IgD-negative memory B cell (primary cell): ENCODE data around the gene MBNL2. TPM values are rescaled to one million over a fixed set of nuclear protein-coding genes. Genes with fewer than 3 reads are reported as not detected.

Source experiments
- H3K27ac Mint-ChIP-seq, 3 donors: one replicate each; pipeline ENCODE4 v1.8.0; 2020 to 2022; ENCODE audit warnings: mild to moderate bottlenecking in 3 of 3, mixed read lengths in 3 of 3, moderate library complexity in 1 of 3
- H3K27me3 Mint-ChIP-seq: one replicate; pipeline ENCODE4 v1.8.0; 2021; ENCODE audit warnings: mixed read lengths
- H3K36me3 Mint-ChIP-seq: one replicate; pipeline ENCODE4 v1.8.0; 2020; ENCODE audit warnings: mild to moderate bottlenecking, mixed read lengths
- H3K4me1 Mint-ChIP-seq, 3 donors: one replicate each; pipeline ENCODE4 v1.8.0; 2020 to 2022; ENCODE audit warnings: mixed read lengths in 3 of 3, mild to moderate bottlenecking in 1 of 3
- H3K4me3 Mint-ChIP-seq, 4 donors: one replicate each; pipeline ENCODE4 v1.8.0; 2020 to 2022; ENCODE audit warnings: mild to moderate bottlenecking in 4 of 4, mixed read lengths in 4 of 4, moderate library complexity in 3 of 4
- H3K9me3 Mint-ChIP-seq, 3 donors: one replicate each; pipeline ENCODE4 v1.8.0; 2020 to 2021; ENCODE audit warnings: mixed read lengths in 3 of 3, mild to moderate bottlenecking in 1 of 3
- polyA plus RNA-seq: library from polyadenylated mRNA; unstranded; fragments of 300-500 nt; fragmentation: Illumina TruSeq; gene quantifications from one replicate; pipeline ENCODE4 v1.2.3, GENCODE V29; 2021

Gene MBNL2
- polyA plus RNA-seq, 1 donor from 2014 or later, result 15.9 TPM

- H3K4me1 Mint-ChIP-seq, result peaks cover 7 to 23% (median 18%) of the 10 kb centered on the region in 3 donors
- peak overlapping the region in 1 of 4 donors; percentile 59 for H3K4me3 Mint-ChIP-seq
- no peak overlapping the region for H3K27ac Mint-ChIP-seq
- peaks cover 0 to 2% (median 0%) of the 10 kb centered on the region in 3 donors for H3K9me3 Mint-ChIP-seq
- no peaks in the 10 kb centered on the region for H3K27me3 Mint-ChIP-seq
- H3K36me3 Mint-ChIP-seq, result peaks cover 10% of the 10 kb centered on the region
These were observed 164.8 kb downstream of the MBNL2 start for GRCh38 chr13:97386801-97387484.

- peaks cover 0 to 2% (median 0%) of the 10 kb centered on the region in 3 donors for H3K9me3 Mint-ChIP-seq
- peaks cover 10% of the 10 kb centered on the region for H3K36me3 Mint-ChIP-seq
- H3K4me3 Mint-ChIP-seq, result peak overlapping the region in 1 of 4 donors; percentile 59
- no peaks in the 10 kb centered on the region for H3K27me3 Mint-ChIP-seq
- H3K27ac Mint-ChIP-seq, result no peak overlapping the region
- peaks cover 7 to 23% (median 18%) of the 10 kb centered on the region in 3 donors for H3K4me1 Mint-ChIP-seq
These were observed 165.3 kb downstream of the MBNL2 start for GRCh38 chr13:97387485-97387839.

- H3K36me3 Mint-ChIP-seq, result peaks cover 7% of the 10 kb centered on the region
- no peak overlapping the region for H3K27ac Mint-ChIP-seq
- peaks cover 0 to 2% (median 0%) of the 10 kb centered on the region in 3 donors for H3K9me3 Mint-ChIP-seq
- H3K4me3 Mint-ChIP-seq, result no peak overlapping the region
- no peaks in the 10 kb centered on the region for H3K27me3 Mint-ChIP-seq
- peaks cover 7 to 22% (median 18%) of the 10 kb centered on the region in 3 donors for H3K4me1 Mint-ChIP-seq
These were observed 165.8 kb downstream of the MBNL2 start for GRCh38 chr13:97387890-97388289.

GRCh38 chr13:97388373-97388772, 166.2 kb downstream of the MBNL2 start:
- Mint-ChIP-seq H3K4me1 (peaks cover 7 to 22% (median 18%) of the 10 kb centered on the region in 3 donors), H3K36me3 (peaks cover 7% of the 10 kb centered on the region), H3K27me3 (no peaks in the 10 kb centered on the region), H3K4me3 (no peak overlapping the region), H3K9me3 (peaks cover 0 to 2% (median 0%) of the 10 kb centered on the region in 3 donors), H3K27ac (peak overlapping the region in 1 of 3 donors; percentile 22)

- Mint-ChIP-seq H3K27ac (no peak overlapping the region), H3K27me3 (no peaks in the 10 kb centered on the region), H3K36me3 (peaks cover 7% of the 10 kb centered on the region), H3K4me3 (no peak overlapping the region), H3K4me1 (peaks cover 6 to 18% (median 17%) of the 10 kb centered on the region in 3 donors), H3K9me3 (peaks cover 0 to under 1% (median 0%) of the 10 kb centered on the region in 3 donors)
These were observed 168.9 kb downstream of the MBNL2 start for GRCh38 chr13:97390941-97391600.

GRCh38 chr13:97392020-97392419, 169.9 kb downstream of the MBNL2 start:
- Mint-ChIP-seq H3K27me3 (no peaks in the 10 kb centered on the region), H3K9me3 (no peaks in the 10 kb centered on the region), H3K4me3 (no peak overlapping the region), H3K27ac (no peak overlapping the region), H3K36me3 (no peaks in the 10 kb centered on the region), H3K4me1 (peaks cover 3 to 11% (median 10%) of the 10 kb centered on the region in 3 donors)

- Mint-ChIP-seq H3K36me3 (no peaks in the 10 kb centered on the region), H3K4me3 (no peak overlapping the region), H3K27ac (no peak overlapping the region), H3K9me3 (no peaks in the 10 kb centered on the region), H3K27me3 (no peaks in the 10 kb centered on the region), H3K4me1 (no peaks in the 10 kb centered on the region)
These were observed 172.4 kb downstream of the MBNL2 start for GRCh38 chr13:97394542-97394941.

GRCh38 chr13:97395447-97396136, 173.5 kb downstream of the MBNL2 start:
- H3K4me3 Mint-ChIP-seq, result no peak overlapping the region
- no peaks in the 10 kb centered on the region for H3K36me3 Mint-ChIP-seq
- peaks cover 0 to 2% (median 0%) of the 10 kb centered on the region in 3 donors for H3K9me3 Mint-ChIP-seq
- no peaks in the 10 kb centered on the region for H3K4me1 Mint-ChIP-seq
- H3K27ac Mint-ChIP-seq, result no peak overlapping the region
- no peaks in the 10 kb centered on the region for H3K27me3 Mint-ChIP-seq

- H3K36me3 Mint-ChIP-seq, result peaks cover under 1% of the 10 kb centered on the region
- peaks cover 2 to 11% (median 6%) of the 10 kb centered on the region in 3 donors for H3K9me3 Mint-ChIP-seq
- no peak overlapping the region for H3K4me3 Mint-ChIP-seq
- no peak overlapping the region for H3K27ac Mint-ChIP-seq
- H3K27me3 Mint-ChIP-seq, result no peaks in the 10 kb centered on the region
- no peaks in the 10 kb centered on the region for H3K4me1 Mint-ChIP-seq
These were observed 175.1 kb downstream of the MBNL2 start for GRCh38 chr13:97397267-97397666.

GRCh38 chr13:97401421-97401820, 179.3 kb downstream of the MBNL2 start:
- H3K27ac Mint-ChIP-seq, result no peak overlapping the region
- H3K4me1 Mint-ChIP-seq, result no peaks in the 10 kb centered on the region
- H3K36me3 Mint-ChIP-seq, result peaks cover 6% of the 10 kb centered on the region
- H3K4me3 Mint-ChIP-seq, result no peak overlapping the region
- peaks cover 3% of the 10 kb centered on the region for H3K27me3 Mint-ChIP-seq
- peaks cover 4 to 13% (median 6%) of the 10 kb centered on the region in 3 donors for H3K9me3 Mint-ChIP-seq

GRCh38 chr13:97403893-97404750, 182.0 kb downstream of the MBNL2 start:
- peaks cover 7% of the 10 kb centered on the region for H3K36me3 Mint-ChIP-seq
- peaks cover 3% of the 10 kb centered on the region for H3K27me3 Mint-ChIP-seq
- no peaks in the 10 kb centered on the region for H3K4me1 Mint-ChIP-seq
- H3K4me3 Mint-ChIP-seq, result no peak overlapping the region
- H3K27ac Mint-ChIP-seq, result no peak overlapping the region
- peaks cover 4 to 20% (median 8%) of the 10 kb centered on the region in 3 donors for H3K9me3 Mint-ChIP-seq

- H3K4me3 Mint-ChIP-seq, result no peak overlapping the region
- H3K36me3 Mint-ChIP-seq, result peaks cover 4% of the 10 kb centered on the region
- no peak overlapping the region for H3K27ac Mint-ChIP-seq
- peaks cover 0 to 9% (median 3%) of the 10 kb centered on the region in 3 donors for H3K9me3 Mint-ChIP-seq
- H3K4me1 Mint-ChIP-seq, result no peaks in the 10 kb centered on the region
- peaks cover 3% of the 10 kb centered on the region for H3K27me3 Mint-ChIP-seq
These were observed 185.4 kb downstream of the MBNL2 start for GRCh38 chr13:97407540-97407939.

GRCh38 chr13:97408938-97409337, 186.8 kb downstream of the MBNL2 start:
- no peak overlapping the region for H3K4me3 Mint-ChIP-seq
- no peaks in the 10 kb centered on the region for H3K4me1 Mint-ChIP-seq
- peaks cover 0 to 9% (median 3%) of the 10 kb centered on the region in 3 donors for H3K9me3 Mint-ChIP-seq
- peaks cover 4% of the 10 kb centered on the region for H3K36me3 Mint-ChIP-seq
- peaks cover 6% of the 10 kb centered on the region for H3K27me3 Mint-ChIP-seq
- H3K27ac Mint-ChIP-seq, result no peak overlapping the region

GRCh38 chr13:97411984-97412383, 189.9 kb downstream of the MBNL2 start:
- H3K4me1 Mint-ChIP-seq, result no peaks in the 10 kb centered on the region
- peaks cover 0 to 4% (median 3%) of the 10 kb centered on the region in 3 donors for H3K9me3 Mint-ChIP-seq
- no peak overlapping the region for H3K27ac Mint-ChIP-seq
- peaks cover 1% of the 10 kb centered on the region for H3K36me3 Mint-ChIP-seq
- no peak overlapping the region for H3K4me3 Mint-ChIP-seq
- peaks cover 5% of the 10 kb centered on the region for H3K27me3 Mint-ChIP-seq
